ENCODE data around the gene PRKCA.

PRKCA gene

DNA sequence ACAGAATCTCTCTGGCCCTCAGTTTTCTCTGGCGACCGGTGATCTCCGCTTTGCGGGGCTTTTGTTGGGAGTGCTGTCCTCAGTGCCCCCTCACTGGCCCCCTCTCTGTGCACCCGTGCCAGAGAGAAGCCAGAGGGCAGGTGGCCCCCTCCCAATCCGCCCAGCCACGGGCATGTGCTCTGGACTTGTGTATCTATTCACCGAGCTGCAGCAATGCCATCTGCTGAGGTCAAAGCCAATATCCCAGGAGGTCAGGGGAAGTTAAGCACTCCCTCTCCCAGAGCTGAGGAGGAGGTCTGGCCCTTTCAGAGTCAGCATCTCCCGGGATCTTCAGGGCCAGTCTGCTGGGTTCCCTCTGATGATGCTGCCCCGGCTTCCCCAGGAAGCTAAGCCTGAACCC, 537.6 kb downstream of the PRKCA start:
- H4K20me1 ChIP-seq (ENCODE audit: insufficient read depth): no peaks in the 10 kb centered on the region
- H3K4me1 ChIP-seq (ENCODE audit: low read depth, poor library complexity, severe bottlenecking): no peaks in the 10 kb centered on the region
- H2AFZ ChIP-seq (ENCODE audit: low read depth): no peak overlapping the region
- H3K4me3 ChIP-seq (IDR thresholded peaks at IDR 0.05; ENCODE audit: insufficient read depth, low read depth, low read length): no peak overlapping the region
- H3K27ac ChIP-seq: no peak overlapping the region
- H3K9ac ChIP-seq: no peak overlapping the region
- no peaks in the 10 kb centered on the region for H3K36me3 ChIP-seq (ENCODE audit: insufficient read depth)
- no peaks in the 10 kb centered on the region for H3K27me3 ChIP-seq (ENCODE audit: insufficient read depth, low read depth)
- TF ChIP-seq, protein P1, sequence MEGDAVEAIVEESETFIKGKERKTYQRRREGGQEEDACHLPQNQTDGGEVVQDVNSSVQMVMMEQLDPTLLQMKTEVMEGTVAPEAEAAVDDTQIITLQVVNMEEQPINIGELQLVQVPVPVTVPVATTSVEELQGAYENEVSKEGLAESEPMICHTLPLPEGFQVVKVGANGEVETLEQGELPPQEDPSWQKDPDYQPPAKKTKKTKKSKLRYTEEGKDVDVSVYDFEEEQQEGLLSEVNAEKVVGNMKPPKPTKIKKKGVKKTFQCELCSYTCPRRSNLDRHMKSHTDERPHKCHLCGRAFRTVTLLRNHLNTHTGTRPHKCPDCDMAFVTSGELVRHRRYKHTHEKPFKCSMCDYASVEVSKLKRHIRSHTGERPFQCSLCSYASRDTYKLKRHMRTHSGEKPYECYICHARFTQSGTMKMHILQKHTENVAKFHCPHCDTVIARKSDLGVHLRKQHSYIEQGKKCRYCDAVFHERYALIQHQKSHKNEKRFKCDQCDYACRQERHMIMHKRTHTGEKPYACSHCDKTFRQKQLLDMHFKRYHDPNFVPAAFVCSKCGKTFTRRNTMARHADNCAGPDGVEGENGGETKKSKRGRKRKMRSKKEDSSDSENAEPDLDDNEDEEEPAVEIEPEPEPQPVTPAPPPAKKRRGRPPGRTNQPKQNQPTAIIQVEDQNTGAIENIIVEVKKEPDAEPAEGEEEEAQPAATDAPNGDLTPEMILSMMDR (conservative IDR thresholded peaks at IDR 0.05; ENCODE audit: low read depth, low read length): no peak
- H3K4me2 ChIP-seq: no peak overlapping the region
- no peaks in the 10 kb centered on the region for H3K79me2 ChIP-seq (ENCODE audit: insufficient read depth, low read depth)

DNA sequence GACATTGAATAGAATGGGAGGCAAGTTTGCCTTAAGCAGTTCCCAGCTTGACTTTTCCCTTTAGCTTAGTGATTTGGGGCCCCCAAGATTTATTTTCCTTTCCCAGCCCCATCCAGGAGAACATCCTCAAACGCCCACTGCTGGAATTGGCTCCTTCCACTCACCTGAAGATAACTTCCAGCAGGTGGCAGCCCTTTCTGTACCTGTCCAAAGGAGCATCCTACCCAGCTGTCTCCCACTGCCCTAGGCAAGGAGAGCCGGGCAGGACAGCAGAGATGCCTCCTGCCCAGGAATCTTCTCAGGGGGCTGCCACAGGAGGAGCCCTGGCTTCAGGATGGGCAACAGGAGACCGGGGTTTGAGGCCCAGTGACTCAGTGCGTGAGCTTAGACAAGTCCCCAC, 538.9 kb downstream of the PRKCA start:
- H3K27me3 ChIP-seq (ENCODE audit: insufficient read depth, low read depth): no peaks in the 10 kb centered on the region
- H3K36me3 ChIP-seq (ENCODE audit: insufficient read depth): no peaks in the 10 kb centered on the region

GRCh38 chr17:66841744-66842143, 539.3 kb downstream of the PRKCA start:
- no peak overlapping the region for H2AFZ ChIP-seq (ENCODE audit: low read depth)
- TF ChIP-seq, protein P1 (conservative IDR thresholded peaks at IDR 0.05; ENCODE audit: low read depth, low read length): no peak
- H4K20me1 ChIP-seq (ENCODE audit: insufficient read depth): no peaks in the 10 kb centered on the region
- no peaks in the 10 kb centered on the region for H3K27me3 ChIP-seq (ENCODE audit: insufficient read depth, low read depth)
- no peaks in the 10 kb centered on the region for H3K36me3 ChIP-seq (ENCODE audit: insufficient read depth)
- H3K4me2 ChIP-seq: no peak overlapping the region
- H3K9ac ChIP-seq: no peak overlapping the region
- no peaks in the 10 kb centered on the region for H3K79me2 ChIP-seq (ENCODE audit: insufficient read depth, low read depth)
- no peak overlapping the region for H3K27ac ChIP-seq
- H3K4me3 ChIP-seq (IDR thresholded peaks at IDR 0.05; ENCODE audit: insufficient read depth, low read depth, low read length): no peak overlapping the region
- H3K4me1 ChIP-seq (ENCODE audit: low read depth, poor library complexity, severe bottlenecking): no peaks in the 10 kb centered on the region

More for the DNA sequence above, 538.9 kb downstream of the PRKCA start:
- Histone ChIP-seq H3K9ac (no peak overlapping the region), H3K4me2 (no peak overlapping the region), H4K20me1 (ENCODE audit: insufficient read depth) (no peaks in the 10 kb centered on the region), H3K4me3 (IDR thresholded peaks at IDR 0.05; ENCODE audit: insufficient read depth, low read depth, low read length) (no peak overlapping the region), H2AFZ (ENCODE audit: low read depth) (no peak overlapping the region), H3K4me1 (ENCODE audit: low read depth, poor library complexity, severe bottlenecking) (no peaks in the 10 kb centered on the region), H3K79me2 (ENCODE audit: insufficient read depth, low read depth) (no peaks in the 10 kb centered on the region), H3K27ac (no peak overlapping the region)
- TF ChIP-seq, protein P1 (conservative IDR thresholded peaks at IDR 0.05; ENCODE audit: low read depth, low read length): no peak

- no peaks in the 10 kb centered on the region for H3K36me3 ChIP-seq (ENCODE audit: insufficient read depth)
Measured at GRCh38 chr17:66842505-66842904, 540.1 kb downstream of the PRKCA start.

More at GRCh38 chr17:66842505-66842904, 540.1 kb downstream of the PRKCA start:
- TF ChIP-seq, protein P1 (conservative IDR thresholded peaks at IDR 0.05; ENCODE audit: low read depth, low read length): no peak
- Histone ChIP-seq H3K27ac (no peak overlapping the region), H3K27me3 (ENCODE audit: insufficient read depth, low read depth) (no peaks in the 10 kb centered on the region), H3K9ac (no peak overlapping the region), H3K4me2 (no peak overlapping the region), H2AFZ (ENCODE audit: low read depth) (no peak overlapping the region), H3K79me2 (ENCODE audit: insufficient read depth, low read depth) (no peaks in the 10 kb centered on the region), H4K20me1 (ENCODE audit: insufficient read depth) (no peaks in the 10 kb centered on the region), H3K4me3 (IDR thresholded peaks at IDR 0.05; ENCODE audit: insufficient read depth, low read depth, low read length) (no peak overlapping the region), H3K4me1 (ENCODE audit: low read depth, poor library complexity, severe bottlenecking) (no peaks in the 10 kb centered on the region)
